HEK293 (cell line): ENCODE results near the gene EVX1.

ENCODE experiments used
- YY1 ChIP-seq: fragments of 450-650 bp; formaldehyde crosslinking; IDR thresholded peaks from 2 replicates; pipeline ENCODE4 v1.5.1; 2018; ENCODE audit warnings: missing biosample characterization, missing genetic modification characterization
- ZNF24 ChIP-seq: fragments of 450-650 bp; formaldehyde crosslinking; IDR thresholded peaks from 2 replicates; pipeline ENCODE4 v1.5.1; 2016; ENCODE audit warnings: missing biosample characterization, missing genetic modification characterization
- ZNF670 ChIP-seq: fragments of 450-650 bp; formaldehyde crosslinking; IDR thresholded peaks from 2 replicates; pipeline ENCODE4 v1.5.1; 2016; ENCODE audit warnings: missing biosample characterization, missing genetic modification characterization, low read depth
- TF ChIP-seq, protein P1 (sequence below): fragments of 450-650 bp; formaldehyde crosslinking; IDR thresholded peaks from 2 replicates; pipeline ENCODE4 v1.5.1; 2016; ENCODE audit warnings: missing biosample characterization, missing genetic modification characterization

GRCh38 chr7:27295236-27295635, 52.6 kb downstream of the EVX1 start:
- TF ChIP-seq ZNF670 (tag by site-specific recombination), result no peak
- TF ChIP-seq YY1 (tag by site-specific recombination), result no peak
- TF ChIP-seq, protein P1, sequence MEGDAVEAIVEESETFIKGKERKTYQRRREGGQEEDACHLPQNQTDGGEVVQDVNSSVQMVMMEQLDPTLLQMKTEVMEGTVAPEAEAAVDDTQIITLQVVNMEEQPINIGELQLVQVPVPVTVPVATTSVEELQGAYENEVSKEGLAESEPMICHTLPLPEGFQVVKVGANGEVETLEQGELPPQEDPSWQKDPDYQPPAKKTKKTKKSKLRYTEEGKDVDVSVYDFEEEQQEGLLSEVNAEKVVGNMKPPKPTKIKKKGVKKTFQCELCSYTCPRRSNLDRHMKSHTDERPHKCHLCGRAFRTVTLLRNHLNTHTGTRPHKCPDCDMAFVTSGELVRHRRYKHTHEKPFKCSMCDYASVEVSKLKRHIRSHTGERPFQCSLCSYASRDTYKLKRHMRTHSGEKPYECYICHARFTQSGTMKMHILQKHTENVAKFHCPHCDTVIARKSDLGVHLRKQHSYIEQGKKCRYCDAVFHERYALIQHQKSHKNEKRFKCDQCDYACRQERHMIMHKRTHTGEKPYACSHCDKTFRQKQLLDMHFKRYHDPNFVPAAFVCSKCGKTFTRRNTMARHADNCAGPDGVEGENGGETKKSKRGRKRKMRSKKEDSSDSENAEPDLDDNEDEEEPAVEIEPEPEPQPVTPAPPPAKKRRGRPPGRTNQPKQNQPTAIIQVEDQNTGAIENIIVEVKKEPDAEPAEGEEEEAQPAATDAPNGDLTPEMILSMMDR (tag by site-specific recombination), result no peak
- TF ChIP-seq ZNF24 (tag by site-specific recombination), result no peak
